GM20000 (cell line): Measurements from ENCODE around the gene HSD11B2.

ENCODE experiments used
- DNase-seq: peaks from one replicate; pipeline ENCODE4 v3.0.0; 2012; ENCODE audit warnings: low spot score
- TF ChIP-seq, protein P1 (sequence below): IDR thresholded peaks from 2 replicates; pipeline ENCODE4 v1.5.1; 2012; ENCODE audit warnings: mild to moderate bottlenecking, control low read depth; ENCODE audit errors: extremely low read depth, missing control alignments

Gene HSD11B2

DNA sequence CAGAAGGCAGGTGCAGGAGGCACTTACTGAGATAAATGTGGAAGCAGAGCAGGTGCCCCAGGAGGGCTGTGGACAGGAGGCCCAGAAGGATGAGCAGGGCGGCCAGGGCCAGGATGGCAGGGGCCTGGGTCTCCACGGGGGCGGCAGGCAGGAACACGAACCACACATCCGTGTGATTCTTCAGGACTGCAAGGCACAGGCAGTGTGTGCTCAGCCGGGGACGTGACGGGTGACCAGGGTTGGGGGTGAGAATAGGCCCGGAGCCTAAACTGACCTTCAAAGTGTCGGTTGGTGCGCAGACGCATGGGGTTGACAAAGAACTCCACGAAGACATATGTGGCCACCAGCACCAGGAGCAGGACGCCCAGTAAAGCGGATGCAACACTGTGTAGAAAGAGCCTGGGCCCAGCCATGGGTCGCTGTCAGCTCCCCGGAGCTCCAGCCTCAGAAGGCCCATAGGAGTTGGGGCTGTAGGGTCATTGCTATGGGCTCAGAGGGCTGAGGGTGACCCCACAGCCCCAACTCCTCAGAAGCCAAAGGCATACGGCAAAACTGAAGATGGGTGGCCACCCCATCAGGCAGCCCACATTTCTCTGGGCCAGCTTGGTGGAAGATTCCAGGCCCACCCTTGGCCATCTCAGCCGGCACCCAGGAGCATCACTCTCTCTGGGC lies 32.2 kb upstream of the HSD11B2 start:
- DNase-seq: no peak

DNA sequence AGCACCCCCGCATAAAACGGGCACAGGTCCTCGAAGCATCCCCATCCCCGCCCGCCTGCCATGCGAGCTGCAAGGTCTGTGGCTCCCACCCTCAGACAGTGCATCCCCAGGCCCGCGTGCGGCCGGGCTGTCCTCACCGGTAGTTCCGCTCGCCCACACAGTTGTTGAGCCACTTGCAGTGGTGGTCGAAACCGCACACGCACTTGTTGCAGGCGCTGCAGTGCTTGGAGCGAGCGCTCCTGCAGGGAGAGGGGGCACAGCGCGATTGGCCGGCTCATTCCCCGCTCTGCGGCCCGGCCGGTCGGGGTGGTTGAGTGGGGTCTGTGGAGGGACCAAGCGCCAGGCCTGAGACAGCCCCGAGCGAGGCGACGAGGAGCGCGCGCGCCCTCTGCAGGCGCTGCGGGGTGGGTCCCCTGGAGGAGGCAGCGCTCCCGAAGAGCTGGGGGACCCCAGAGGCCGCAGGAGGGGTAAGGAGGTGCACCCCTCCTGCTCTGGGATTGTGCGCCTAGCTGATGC lies 31.6 kb upstream of the HSD11B2 start:
- peak; percentile 88 for DNase-seq
- TF ChIP-seq, protein P1, sequence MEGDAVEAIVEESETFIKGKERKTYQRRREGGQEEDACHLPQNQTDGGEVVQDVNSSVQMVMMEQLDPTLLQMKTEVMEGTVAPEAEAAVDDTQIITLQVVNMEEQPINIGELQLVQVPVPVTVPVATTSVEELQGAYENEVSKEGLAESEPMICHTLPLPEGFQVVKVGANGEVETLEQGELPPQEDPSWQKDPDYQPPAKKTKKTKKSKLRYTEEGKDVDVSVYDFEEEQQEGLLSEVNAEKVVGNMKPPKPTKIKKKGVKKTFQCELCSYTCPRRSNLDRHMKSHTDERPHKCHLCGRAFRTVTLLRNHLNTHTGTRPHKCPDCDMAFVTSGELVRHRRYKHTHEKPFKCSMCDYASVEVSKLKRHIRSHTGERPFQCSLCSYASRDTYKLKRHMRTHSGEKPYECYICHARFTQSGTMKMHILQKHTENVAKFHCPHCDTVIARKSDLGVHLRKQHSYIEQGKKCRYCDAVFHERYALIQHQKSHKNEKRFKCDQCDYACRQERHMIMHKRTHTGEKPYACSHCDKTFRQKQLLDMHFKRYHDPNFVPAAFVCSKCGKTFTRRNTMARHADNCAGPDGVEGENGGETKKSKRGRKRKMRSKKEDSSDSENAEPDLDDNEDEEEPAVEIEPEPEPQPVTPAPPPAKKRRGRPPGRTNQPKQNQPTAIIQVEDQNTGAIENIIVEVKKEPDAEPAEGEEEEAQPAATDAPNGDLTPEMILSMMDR: peak; percentile 91

More for the DNA sequence above, 32.2 kb upstream of the HSD11B2 start:
- TF ChIP-seq, protein P1: no peak

DNA sequence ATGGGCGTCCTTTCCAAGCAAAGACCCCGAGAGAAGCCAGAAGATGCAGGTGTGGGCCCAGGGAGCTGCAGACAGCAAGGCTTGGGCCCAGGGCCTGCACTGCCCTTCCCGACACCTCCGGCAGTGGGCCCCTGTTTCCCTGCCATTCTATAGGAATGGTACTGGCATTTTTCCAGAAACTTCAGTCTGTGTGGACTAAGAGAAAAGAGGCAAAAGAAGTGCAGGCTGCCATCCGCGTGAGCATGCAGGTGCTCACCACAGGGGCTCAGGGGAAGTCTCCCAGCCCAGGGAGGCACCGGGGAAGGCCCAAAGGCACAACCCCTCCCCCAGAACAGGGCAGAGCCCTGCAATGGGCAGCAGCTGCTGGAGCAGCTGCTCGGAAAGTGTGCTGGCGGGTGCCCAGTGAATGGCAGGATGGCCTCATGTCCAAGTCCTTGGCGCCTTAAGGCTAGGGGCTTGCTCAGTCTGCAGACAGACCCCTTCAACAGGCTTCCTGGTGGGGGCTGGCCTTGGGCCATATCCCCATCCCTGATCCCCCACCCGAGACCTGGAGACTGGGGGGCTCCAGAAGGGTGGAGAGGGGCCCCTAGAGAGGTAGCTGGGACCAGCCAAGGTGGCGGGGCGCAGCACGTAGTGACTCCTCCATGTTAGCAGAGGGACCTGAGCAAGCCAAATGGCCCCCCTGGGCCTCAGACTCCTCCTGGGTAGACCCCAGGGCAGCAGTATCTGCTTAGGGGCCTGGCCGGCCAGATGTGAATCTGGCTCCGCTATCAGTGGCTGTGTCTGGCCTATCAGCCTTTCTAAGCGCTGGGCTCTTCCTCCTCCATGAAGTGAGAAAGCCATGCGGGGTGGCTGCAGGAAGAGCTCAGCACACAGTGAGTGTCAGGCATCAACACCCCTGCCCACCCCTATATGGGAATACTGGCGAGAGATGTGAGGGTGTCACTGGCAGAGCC lies 30.9 kb upstream of the HSD11B2 start:
- TF ChIP-seq, protein P1: no peak
- peak; percentile 23 for DNase-seq

DNA sequence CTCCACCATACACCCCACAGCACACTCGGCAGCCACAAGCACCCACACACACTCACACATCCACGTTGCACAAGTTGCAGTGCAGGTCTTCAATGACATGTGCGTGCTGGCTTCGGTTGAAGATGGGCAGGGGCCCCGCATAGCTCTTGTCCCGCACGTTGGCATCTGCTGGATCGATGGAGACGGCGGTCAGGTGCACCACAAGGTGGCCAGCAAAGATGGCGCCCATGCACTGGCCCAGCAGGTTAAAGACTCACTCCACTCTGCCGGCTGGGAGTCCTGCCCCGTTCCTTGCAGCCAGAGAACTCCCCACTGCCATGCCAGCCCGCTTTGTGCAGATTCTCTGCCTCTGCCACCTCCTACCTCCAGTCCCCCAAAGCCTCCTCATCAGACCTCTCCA lies 30.0 kb upstream of the HSD11B2 start:
- DNase-seq: no peak
- TF ChIP-seq, protein P1: no peak

DNA sequence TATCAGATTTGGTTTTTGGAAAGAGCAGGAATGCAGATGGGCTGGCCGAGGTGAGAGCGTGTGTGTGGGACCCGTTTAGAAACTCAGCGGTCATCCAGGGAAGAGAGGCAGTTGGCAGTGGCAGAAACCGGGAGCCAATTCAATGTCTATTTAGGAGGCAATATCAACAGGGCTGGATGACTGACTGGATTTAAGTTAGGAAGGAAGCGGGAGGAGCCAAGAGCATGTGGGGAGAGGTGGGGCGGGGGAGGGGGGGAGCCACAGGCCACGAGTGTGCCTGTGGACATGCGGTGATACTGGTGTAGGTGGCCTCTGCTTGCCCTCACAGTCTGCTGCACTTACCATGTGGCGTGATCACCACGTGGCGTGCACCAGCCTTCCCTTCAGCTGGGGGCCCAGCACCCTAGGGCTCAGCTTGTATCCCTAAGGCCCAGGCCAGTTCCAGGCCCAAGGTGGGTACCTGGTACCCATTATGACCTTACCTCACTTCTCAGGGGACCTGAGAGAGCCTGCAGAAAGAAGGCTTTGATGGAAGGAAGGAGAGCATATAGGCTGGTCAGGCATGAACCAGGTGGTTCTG lies 26.9 kb upstream of the HSD11B2 start:
- DNase-seq: no peak
- TF ChIP-seq, protein P1: no peak

DNA sequence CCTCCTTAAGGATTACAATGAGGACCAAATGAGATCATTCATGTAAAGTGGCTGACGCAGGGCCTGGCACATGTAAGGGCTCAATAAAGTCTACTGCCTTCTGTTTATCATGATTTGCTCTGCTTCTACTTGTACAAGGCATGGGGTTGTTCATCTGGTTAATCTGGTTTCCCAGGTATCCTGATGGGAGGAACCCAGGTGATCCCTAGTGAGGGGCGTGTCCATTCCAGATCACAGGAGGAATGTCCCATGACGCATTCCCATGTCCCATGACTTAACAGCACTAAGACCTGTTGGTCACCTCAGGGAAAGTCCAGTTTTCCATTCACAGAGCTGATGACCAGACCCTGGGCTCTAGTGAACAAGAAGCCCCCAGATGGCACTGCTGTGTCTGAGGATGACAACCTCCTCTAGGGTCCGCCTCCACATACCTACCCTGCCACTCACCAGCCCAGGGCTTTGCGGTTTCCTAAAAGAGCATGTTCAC lies 26.1 kb upstream of the HSD11B2 start:
- no peak for DNase-seq
- TF ChIP-seq, protein P1: no peak
